ENCODE data around the gene C6orf141.

DNA sequence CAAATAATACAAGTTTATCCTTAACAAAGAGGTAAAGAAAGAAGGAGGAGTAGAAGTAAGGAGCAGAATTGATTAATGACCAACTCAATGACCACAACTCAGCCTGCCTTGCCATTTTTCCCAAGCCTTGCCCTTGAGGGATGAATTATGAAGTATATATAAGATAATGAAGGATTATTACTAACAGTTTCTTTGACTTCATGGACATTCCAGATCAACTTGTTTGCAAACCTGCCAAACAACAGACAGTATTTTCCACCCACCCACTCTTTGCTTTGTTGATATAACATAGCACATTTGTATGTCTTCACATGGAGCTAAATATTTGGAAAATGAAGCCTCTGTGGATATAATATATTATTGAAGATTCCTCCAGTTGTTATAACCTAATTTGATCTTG, 9.9 kb upstream of the C6orf141 start:
- TF ChIP-seq EZH2 (IDR thresholded peaks at IDR 0.05; ENCODE audit: low read depth, low read length, severe bottlenecking) (no peak), POLR2A (IDR thresholded peaks at IDR 0.05; ENCODE audit: control extremely low read depth in 1 of 2, low read depth in 2 of 2, low read length in 2 of 2) (no peak), CTCF (IDR thresholded peaks at IDR 0.05; ENCODE audit: control extremely low read depth in 1 of 3, insufficient read depth in 1 of 3, low read depth in 1 of 3, low read length in 3 of 3) (no peak), HDAC2 (IDR thresholded peaks at IDR 0.05; ENCODE audit: borderline replicate concordance in 1 of 2, low read depth in 2 of 2, low read length in 2 of 2) (no peak), CREB1 (IDR thresholded peaks at IDR 0.05) (no peak), GABPA (IDR thresholded peaks at IDR 0.05; ENCODE audit: borderline replicate concordance, insufficient read depth, low read length) (no peak), RXRA (IDR thresholded peaks at IDR 0.05; ENCODE audit: insufficient read depth, low read depth, low read length) (no peak), TAF1 (IDR thresholded peaks at IDR 0.05; ENCODE audit: low read depth, low read length) (no peak), POLR2AphosphoS5 (IDR thresholded peaks at IDR 0.05; ENCODE audit: low read depth, low read length) (no peak), BRCA1 (IDR thresholded peaks at IDR 0.05; ENCODE audit: low read depth, low read length) (no peak)
- TF ChIP-seq, protein P1, sequence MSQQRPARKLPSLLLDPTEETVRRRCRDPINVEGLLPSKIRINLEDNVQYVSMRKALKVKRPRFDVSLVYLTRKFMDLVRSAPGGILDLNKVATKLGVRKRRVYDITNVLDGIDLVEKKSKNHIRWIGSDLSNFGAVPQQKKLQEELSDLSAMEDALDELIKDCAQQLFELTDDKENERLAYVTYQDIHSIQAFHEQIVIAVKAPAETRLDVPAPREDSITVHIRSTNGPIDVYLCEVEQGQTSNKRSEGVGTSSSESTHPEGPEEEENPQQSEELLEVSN (IDR thresholded peaks at IDR 0.05): no peak
